Right lobe of liver (tissue), 6 donors: ENCODE measurements around the gene PUS7. TPM values are rescaled to one million over a fixed set of nuclear protein-coding genes. Genes with fewer than 3 reads are reported as not detected.

ENCODE experiments used
- ATAC-seq, 4 donors: fragments of 200-7000 bp; cut with Tn5 transposase; one replicate each; pipeline ENCODE4 v1.9.1; 2020; ENCODE audit warnings: mild to moderate bottlenecking in 4 of 4, moderate library complexity in 4 of 4
- DNase-seq, 3 donors: peaks; one replicate each; pipeline ENCODE4 v3.0.0-alpha.2; 2020
- H3K27ac ChIP-seq, 3 donors: fragments of 200-600 bp; one replicate each; pipeline ENCODE4 v1.8.0; 2022
- H3K27me3 ChIP-seq, 2 donors: fragments of 200-600 bp; one replicate each; pipeline ENCODE4 v1.8.0; 2022
- H3K36me3 ChIP-seq, 4 donors: fragments of 200-600 bp; sonication (generic) in 1 of 4; one replicate each; pipeline versions ENCODE4 v1.5.1 to v1.8.0; 2017 to 2022; ENCODE audit warnings: control low read depth in 1 of 4
- H3K4me1 ChIP-seq, 4 donors: fragments of 200-600 bp; sonication (generic) in 1 of 4; one replicate each; pipeline versions ENCODE4 v1.5.1 to v1.8.0; 2017 to 2022; ENCODE audit warnings: control low read depth in 1 of 4
- H3K4me3 ChIP-seq, 3 donors: fragments of 200-600 bp; one replicate each; pipeline ENCODE4 v1.8.0; 2022
- H3K9me3 ChIP-seq, 4 donors: fragments of 200-600 bp; sonication (generic) in 1 of 4; one replicate each; pipeline versions ENCODE4 v1.5.1 to v1.8.0; 2017 to 2022; ENCODE audit warnings: control low read depth in 1 of 4
- CTCF ChIP-seq, 4 donors: fragments of 200-600 bp in 3 of 4; fragments of 450-650 bp in 1 of 4; IDR thresholded peaks; one replicate each; pipeline versions ENCODE4 v1.5.1 to v1.8.0; 2016 to 2022; ENCODE audit warnings: antibody characterized with exemption in 4 of 4, mild to moderate bottlenecking in 2 of 4
- POLR2A ChIP-seq: fragments of 450-650 bp; IDR thresholded peaks from one replicate; pipeline ENCODE4 v1.6.1; 2017; ENCODE audit warnings: antibody characterized with exemption, mild to moderate bottlenecking
- WGBS: methylation state at CpG from one replicate; pipeline ENCODE4 v1.1.6; 2018; ENCODE audit warnings: low coverage, low lambda C conversion rate; ENCODE audit not compliant: insufficient coverage; ENCODE audit errors: missing lambda C conversion rate; 5-methylcytosine and 5-hydroxymethylcytosine counted together
- intact Hi-C, 2 donors: fragments of 100-400 bp; cut with DNase I; formaldehyde crosslinking; loops; one replicate each; pipeline versions ENCODE4 v1.11.2 to v1.14.1; 2022
- total RNA-seq, 6 experiments: library from RNA; depleted of rRNA in 2 of 6; stranded (reverse); fragments of >200 nt in 2 of 6; fragmentation: NEBNext Ultra II Directional in 3 of 6; extraction: Animal tissue kit (Norgen Biotek cat#: 25700) in 3 of 6; gene quantifications; one replicate each; pipeline versions ENCODE4 v1.1.0 to v1.2.4, GENCODE V29; 2016 to 2023
- donor health status: DM: no; HTN: yes; CAD: no.
- donor health status: DM: no; HTN: no; CAD: no.
- donor health status: DM: no; HTN: no; CAD: no.
- donor health status: DM: no; HTN: yes; CAD: no.
- donor health status: DM: no; HTN: yes; CAD: no.

PUS7 gene
- total RNA-seq, 6 experiments from 2014 or later, result 4.2 to 15.7 (median 6.8) TPM

GRCh38 chr7:105478606-105479005, 43.5 kb downstream of the PUS7 start:
- DNase-seq (no peak), ATAC-seq (no peak)
- Histone ChIP-seq H3K36me3 (no peaks in the 10 kb centered on the region), H3K27ac (no peak overlapping the region), H3K27me3 (no peaks in the 10 kb centered on the region), H3K9me3 (no peaks in the 10 kb centered on the region), H3K4me1 (no peaks in the 10 kb centered on the region), H3K4me3 (no peak overlapping the region)
- TF ChIP-seq POLR2A (no peak), CTCF (IDR thresholded peaks at IDR 0.05) (no peak)
- 67% methylated on average over 5 of the region's 5 CpGs for WGBS
- intact Hi-C loops, result no loop called here

- no peaks in the 10 kb centered on the region for H3K27me3 ChIP-seq
- no peak overlapping the region for H3K27ac ChIP-seq
- 74% methylated on average over 2 of the region's 2 CpGs for WGBS
- no peak overlapping the region for H3K4me3 ChIP-seq
- TF ChIP-seq CTCF (IDR thresholded peaks at IDR 0.05) (no peak), POLR2A (no peak)
- ATAC-seq, result no peak
- no peaks in the 10 kb centered on the region for H3K4me1 ChIP-seq
- H3K9me3 ChIP-seq, result no peaks in the 10 kb centered on the region
- H3K36me3 ChIP-seq, result no peaks in the 10 kb centered on the region
- intact Hi-C loops, result no loop called here
- no peak for DNase-seq
Measured at GRCh38 chr7:105477908-105478307, 44.2 kb downstream of the PUS7 start.

DNA sequence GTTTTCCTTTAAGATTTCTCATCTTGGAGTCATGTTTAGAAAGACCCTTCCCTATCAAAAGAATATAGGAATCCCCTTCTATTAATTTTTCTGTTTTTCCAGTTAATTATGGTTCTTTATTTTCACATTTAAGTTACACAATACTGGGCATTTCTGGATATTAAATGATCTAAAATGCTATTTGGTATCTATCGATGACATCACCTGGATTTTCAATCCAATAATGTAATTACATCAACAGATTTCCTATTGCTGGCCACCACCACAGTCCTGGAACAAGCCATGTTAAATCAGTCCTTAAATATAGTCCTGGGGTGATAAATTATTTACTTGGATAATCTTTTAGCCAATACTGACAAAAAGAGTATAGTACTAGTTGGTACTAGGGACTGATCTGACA, 48.0 kb downstream of the PUS7 start:
- intact Hi-C loops, result no loop called here
- 93% methylated on average over 1 of the region's 1 CpG for WGBS
- H3K27me3 ChIP-seq, result no peaks in the 10 kb centered on the region
- DNase-seq (no peak), ATAC-seq (no peak)
- no peak overlapping the region for H3K4me3 ChIP-seq
- no peak overlapping the region for H3K27ac ChIP-seq
- no peaks in the 10 kb centered on the region for H3K36me3 ChIP-seq
- H3K4me1 ChIP-seq, result no peaks in the 10 kb centered on the region
- TF ChIP-seq POLR2A (no peak), CTCF (IDR thresholded peaks at IDR 0.05) (no peak)
- H3K9me3 ChIP-seq, result no peaks in the 10 kb centered on the region

DNA sequence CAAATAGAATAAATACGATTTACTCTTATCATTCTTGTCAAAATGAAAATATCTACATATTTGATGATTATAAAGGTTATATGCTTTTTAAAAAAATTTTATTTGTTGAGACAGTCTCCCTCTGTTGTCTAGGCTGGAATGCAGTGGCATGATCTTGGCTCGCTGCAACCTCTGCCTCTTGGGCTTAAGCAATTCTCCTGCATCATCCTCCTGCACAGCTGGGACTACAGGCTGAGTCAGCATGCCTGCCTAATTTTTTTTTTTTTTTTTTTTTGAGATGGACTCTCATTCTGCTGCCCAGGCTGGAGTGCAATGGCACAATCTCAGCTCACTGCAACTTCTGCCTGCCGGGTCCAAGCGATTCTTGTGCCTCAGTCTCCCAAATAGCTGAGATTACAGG, 48.9 kb downstream of the PUS7 start:
- Histone ChIP-seq H3K4me3 (no peak overlapping the region), H3K4me1 (no peaks in the 10 kb centered on the region), H3K9me3 (no peaks in the 10 kb centered on the region), H3K27ac (no peak overlapping the region), H3K36me3 (no peaks in the 10 kb centered on the region), H3K27me3 (no peaks in the 10 kb centered on the region)
- peak in 2 of 4 donors; percentile 38 to 55 for ATAC-seq
- intact Hi-C loops, result no loop called here
- 87% methylated on average over 4 of the region's 4 CpGs for WGBS
- TF ChIP-seq POLR2A (no peak), CTCF (IDR thresholded peaks at IDR 0.05) (no peak)
- no peak for DNase-seq

- H3K4me3 ChIP-seq, result no peak overlapping the region
- no peaks in the 10 kb centered on the region for H3K9me3 ChIP-seq
- DNase-seq (no peak), ATAC-seq (no peak)
- no peaks in the 10 kb centered on the region for H3K4me1 ChIP-seq
- H3K27me3 ChIP-seq, result no peaks in the 10 kb centered on the region
- no peak for TF ChIP-seq CTCF (IDR thresholded peaks at IDR 0.05)
- no peak for TF ChIP-seq POLR2A
- intact Hi-C loops, result no loop called here
- H3K27ac ChIP-seq, result no peak overlapping the region
- 95% methylated on average over 4 of the region's 4 CpGs for WGBS
- H3K36me3 ChIP-seq, result no peaks in the 10 kb centered on the region
Measured at GRCh38 chr7:105470846-105471245, 51.2 kb downstream of the PUS7 start.
